ENCODE data around the gene SHH. TPM values are rescaled to one million over a fixed set of nuclear protein-coding genes. Genes with fewer than 3 reads are reported as not detected.
A peak's percentile ranks its signal among the peaks of the same experiment; 100 is the strongest.

SHH gene
- total and polyA plus RNA-seq, 8 donors: 0.29 to 11.0 (median 2.1) TPM

DNA sequence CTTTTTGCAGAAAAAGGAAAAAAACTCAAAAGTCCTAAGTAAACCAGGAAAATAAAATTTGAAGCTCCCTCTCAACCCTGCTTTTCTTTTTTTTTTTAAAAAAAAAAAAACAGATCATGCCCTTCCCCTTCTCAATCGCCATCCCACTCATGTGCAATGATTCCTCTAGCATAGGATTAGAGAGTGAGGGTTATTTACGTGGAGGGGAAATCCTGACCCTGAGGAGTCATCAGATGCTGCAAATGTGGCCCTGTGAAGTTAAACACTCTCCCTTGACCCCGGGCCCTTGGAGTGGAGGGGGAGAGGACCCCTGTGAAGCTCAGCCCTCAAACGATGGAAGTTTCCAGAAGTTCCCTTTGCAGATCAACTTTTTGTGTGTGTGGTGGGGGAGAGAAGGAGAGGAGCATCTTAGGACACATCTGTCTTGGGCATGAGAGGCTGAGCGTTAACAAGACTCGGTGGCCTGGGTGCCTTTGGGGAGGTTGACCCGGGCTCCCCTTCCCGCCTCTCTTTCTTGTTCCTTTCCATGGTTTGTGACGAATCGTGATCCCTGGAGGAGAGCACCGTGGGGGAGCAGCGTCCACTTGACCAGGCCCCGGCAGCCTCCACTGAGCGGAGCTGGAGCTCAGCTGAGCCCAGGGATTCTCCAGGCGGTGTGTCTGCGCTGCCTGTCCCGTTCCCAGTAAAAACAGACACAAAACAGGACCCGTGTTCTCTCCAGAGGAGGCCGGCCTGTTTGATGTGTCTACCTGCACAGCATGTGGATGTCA is 1.5 kb upstream of the SHH start:
- WGBS, 5 donors: 51 to 65% (median 57%) methylated on average over 12 to 19 of the region's 19 CpGs
- Histone ChIP-seq H3K27me3 (peaks cover 21 to 99% (median 64%) of the 10 kb centered on the region in 3 donors), H3K4me3 (no peak overlapping the region), H3K27ac (no peak overlapping the region), H3K4me1 (peaks cover 33 to 57% (median 46%) of the 10 kb centered on the region in 4 donors), H3K9me3 (no peaks in the 10 kb centered on the region), H3K36me3 (no peaks in the 10 kb centered on the region)
- no peak for DNase-seq
- TF ChIP-seq EP300 (IDR thresholded peaks at IDR 0.05) (no peak), POLR2AphosphoS5 (IDR thresholded peaks at IDR 0.05) (no peak), POLR2A (IDR thresholded peaks at IDR 0.05) (no peak)
- TF ChIP-seq, protein P1, sequence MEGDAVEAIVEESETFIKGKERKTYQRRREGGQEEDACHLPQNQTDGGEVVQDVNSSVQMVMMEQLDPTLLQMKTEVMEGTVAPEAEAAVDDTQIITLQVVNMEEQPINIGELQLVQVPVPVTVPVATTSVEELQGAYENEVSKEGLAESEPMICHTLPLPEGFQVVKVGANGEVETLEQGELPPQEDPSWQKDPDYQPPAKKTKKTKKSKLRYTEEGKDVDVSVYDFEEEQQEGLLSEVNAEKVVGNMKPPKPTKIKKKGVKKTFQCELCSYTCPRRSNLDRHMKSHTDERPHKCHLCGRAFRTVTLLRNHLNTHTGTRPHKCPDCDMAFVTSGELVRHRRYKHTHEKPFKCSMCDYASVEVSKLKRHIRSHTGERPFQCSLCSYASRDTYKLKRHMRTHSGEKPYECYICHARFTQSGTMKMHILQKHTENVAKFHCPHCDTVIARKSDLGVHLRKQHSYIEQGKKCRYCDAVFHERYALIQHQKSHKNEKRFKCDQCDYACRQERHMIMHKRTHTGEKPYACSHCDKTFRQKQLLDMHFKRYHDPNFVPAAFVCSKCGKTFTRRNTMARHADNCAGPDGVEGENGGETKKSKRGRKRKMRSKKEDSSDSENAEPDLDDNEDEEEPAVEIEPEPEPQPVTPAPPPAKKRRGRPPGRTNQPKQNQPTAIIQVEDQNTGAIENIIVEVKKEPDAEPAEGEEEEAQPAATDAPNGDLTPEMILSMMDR (IDR thresholded peaks at IDR 0.05): no peak
- intact Hi-C loops (cut with DNase I; ENCODE audit: low total_unique reads): no loop called here

- TF ChIP-seq EP300 (IDR thresholded peaks at IDR 0.05) (no peak), POLR2A (IDR thresholded peaks at IDR 0.05) (no peak), POLR2AphosphoS5 (IDR thresholded peaks at IDR 0.05) (no peak)
- TF ChIP-seq, protein P1 (IDR thresholded peaks at IDR 0.05): no peak
- intact Hi-C loops (cut with DNase I; ENCODE audit: low total_unique reads): no loop called here
- WGBS, 5 donors: 28 to 56% (median 43%) methylated on average over 8 of the region's 8 CpGs
- Histone ChIP-seq H3K27ac (no peak overlapping the region), H3K4me3 (peak overlapping the region in 1 of 4 donors; percentile 59), H3K36me3 (no peaks in the 10 kb centered on the region), H3K9me3 (no peaks in the 10 kb centered on the region), H3K4me1 (peaks cover 34 to 57% (median 46%) of the 10 kb centered on the region in 4 donors), H3K27me3 (peaks cover 27 to 99% (median 71%) of the 10 kb centered on the region in 3 donors)
- no peak for DNase-seq
Measured at GRCh38 chr7:155813125-155813524, 862 bp upstream of the SHH start.

- intact Hi-C loops (cut with DNase I; ENCODE audit: low total_unique reads): no loop called here
- TF ChIP-seq POLR2A (IDR thresholded peaks at IDR 0.05) (no peak), EP300 (IDR thresholded peaks at IDR 0.05) (no peak), POLR2AphosphoS5 (IDR thresholded peaks at IDR 0.05) (no peak)
- TF ChIP-seq, protein P1 (IDR thresholded peaks at IDR 0.05): no peak
- Histone ChIP-seq H3K27ac (peak overlapping the region; percentile 33 to 91 (median 76)), H3K27me3 (peaks cover 33 to 100% (median 84%) of the 10 kb centered on the region in 3 donors), H3K9me3 (no peaks in the 10 kb centered on the region), H3K36me3 (no peaks in the 10 kb centered on the region), H3K4me3 (peak overlapping the region; percentile 41 to 59 (median 46)), H3K4me1 (peaks cover 38 to 70% (median 57%) of the 10 kb centered on the region in 4 donors)
- DNase-seq: peak; percentile 51 to 70
- 2 to 6% (median 4%) methylated on average over 13 of the region's 13 CpGs for WGBS, 5 donors
Measured at GRCh38 chr7:155811560-155811894, 736 bp downstream of the SHH start.

DNA sequence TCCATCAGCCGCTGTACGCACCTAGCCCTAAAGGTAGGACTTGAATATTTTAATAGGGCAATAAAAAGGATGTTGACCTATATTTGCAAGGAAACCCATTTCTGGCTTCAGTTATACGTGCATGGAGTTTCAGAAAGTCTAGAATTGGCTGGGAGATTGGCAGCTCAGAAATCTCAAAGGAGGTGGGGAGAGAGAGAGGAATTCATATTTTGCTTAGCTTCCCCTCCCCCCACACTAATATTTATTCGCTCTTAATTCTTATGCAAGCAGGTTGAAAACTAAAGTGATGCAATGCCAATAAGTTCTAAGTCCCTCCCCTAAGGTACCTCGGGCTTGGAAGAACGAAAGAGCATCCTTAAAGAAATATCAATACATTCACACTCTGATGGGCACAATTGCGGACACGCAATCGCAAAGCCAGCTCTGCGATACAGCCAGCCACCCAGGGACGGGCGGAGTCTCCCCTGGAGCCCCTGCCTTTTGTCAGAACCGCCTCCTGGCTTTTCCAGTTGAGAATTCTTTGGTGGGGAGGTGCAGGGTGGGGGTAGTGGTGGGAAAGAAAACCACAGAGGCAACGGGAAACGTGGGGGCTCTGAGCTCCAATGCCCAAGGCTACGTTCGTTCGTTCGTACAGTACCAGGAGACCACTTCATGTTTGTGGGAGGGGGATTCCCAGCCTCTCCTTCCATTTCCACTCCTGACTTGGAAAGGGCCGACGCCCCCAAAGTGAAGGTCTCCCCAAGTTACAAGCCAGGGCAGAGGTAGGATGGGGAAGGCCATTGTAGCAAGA is 1.3 kb downstream of the SHH start:
- Histone ChIP-seq H3K4me1 (peaks cover 40 to 76% (median 63%) of the 10 kb centered on the region in 4 donors), H3K9me3 (no peaks in the 10 kb centered on the region), H3K27ac (peak overlapping the region; percentile 83 to 91 (median 89)), H3K27me3 (peaks cover 39 to 100% (median 89%) of the 10 kb centered on the region in 3 donors), H3K36me3 (no peaks in the 10 kb centered on the region), H3K4me3 (peak overlapping the region; percentile 41 to 59 (median 46))
- intact Hi-C loops (cut with DNase I; ENCODE audit: low total_unique reads): no loop called here
- WGBS, 5 donors: 1 to 4% (median 3%) methylated on average over 21 of the region's 21 CpGs
- DNase-seq: no peak
- no peak for TF ChIP-seq POLR2AphosphoS5 (IDR thresholded peaks at IDR 0.05)
- no peak for TF ChIP-seq POLR2A (IDR thresholded peaks at IDR 0.05)
- TF ChIP-seq, protein P1 (IDR thresholded peaks at IDR 0.05): no peak
- no peak for TF ChIP-seq EP300 (IDR thresholded peaks at IDR 0.05)
